Stimulated activated CD4-positive, alpha-beta T cell treated with anti-CD3 and anti-CD28 coated beads, Interleukin-1b, Interleukin-23, amount 100 ng/mL, for 48 hours (primary cell): ENCODE measurements around the gene VIPR2.
"Not testable (repeated sequence)": the region's sequence is repeated elsewhere in the genome, so short reads cannot be mapped to it uniquely, and the experiment has no call there.

Source experiments
- DNase-seq: peaks from one replicate; pipeline ENCODE4 v3.0.0-alpha.2; 2020

VIPR2 gene

DNA sequence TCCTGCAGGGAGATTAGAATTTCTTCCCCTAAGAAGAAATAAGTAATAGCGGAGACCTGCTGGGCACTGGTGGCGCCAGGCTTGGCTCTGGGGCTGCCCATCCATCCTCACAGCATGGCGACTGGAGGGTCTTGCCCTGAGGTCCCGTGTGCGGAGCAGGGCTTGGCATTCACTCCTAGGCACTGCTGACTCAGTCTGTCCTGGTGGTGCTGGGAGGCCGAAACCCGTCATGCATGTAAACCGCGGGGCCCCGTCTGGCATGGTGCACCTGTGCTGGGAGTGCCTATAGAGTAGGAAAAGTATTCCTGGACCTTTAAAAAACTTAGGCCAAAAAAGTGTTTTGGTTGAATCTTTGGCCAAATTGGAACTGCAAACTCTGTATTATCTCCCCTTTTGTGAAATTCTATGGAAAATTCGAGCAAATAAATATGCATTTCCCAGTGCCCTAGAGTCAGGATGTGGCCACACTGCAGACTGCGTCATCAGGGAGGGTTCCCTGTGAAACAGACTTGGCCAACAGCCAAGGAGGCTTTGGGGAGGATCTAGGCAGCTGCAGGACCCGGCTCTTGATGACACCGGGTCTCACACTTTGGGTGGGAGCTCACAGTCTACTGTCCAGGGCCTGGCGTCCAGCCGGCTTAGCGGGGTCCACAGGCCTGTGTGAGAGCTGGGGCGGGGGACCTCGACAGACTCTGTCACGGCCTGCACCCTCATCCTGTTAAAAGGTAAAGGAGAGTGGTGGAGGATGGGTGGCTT, 122.3 kb downstream of the VIPR2 start:
- no peak for DNase-seq

DNA sequence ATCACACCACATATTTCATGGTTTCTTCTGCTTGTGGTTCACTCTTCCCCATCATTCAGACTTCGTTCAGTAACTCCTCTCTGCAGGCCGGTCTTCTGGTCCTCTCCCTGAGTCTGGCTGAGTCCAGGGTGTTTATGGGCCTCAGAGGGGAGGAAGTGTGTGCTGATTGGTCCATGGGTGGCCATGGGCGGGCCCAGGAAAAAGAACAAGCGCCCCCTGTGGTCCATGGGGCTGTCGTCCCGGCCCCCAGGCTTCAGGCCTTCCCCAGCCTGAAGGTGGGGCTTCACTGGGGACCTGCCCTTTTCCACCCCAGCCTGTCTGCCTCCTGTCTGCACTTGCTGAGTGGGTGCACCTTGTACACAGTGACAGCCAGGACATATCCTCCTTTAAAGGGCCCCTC, 123.7 kb downstream of the VIPR2 start:
- no peak for DNase-seq

DNA sequence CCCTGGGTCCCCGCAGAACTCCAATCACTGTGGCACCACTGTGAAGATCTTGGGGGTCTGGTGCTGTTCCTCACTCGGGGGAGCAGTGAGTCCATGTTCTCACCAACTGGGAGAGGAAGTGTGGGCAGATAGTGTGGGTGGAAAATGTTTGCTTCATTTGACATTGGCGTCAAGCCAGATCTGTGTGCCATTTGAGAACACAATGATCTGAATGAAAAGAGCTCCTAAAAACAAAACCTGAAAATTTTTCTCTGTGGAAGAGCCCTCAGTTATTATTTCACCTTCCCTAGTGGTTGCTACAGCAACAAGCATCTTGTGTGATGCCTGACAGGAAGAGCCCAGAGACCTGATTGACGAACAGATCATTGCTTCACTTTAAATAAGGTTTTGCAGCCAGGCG, 125.6 kb downstream of the VIPR2 start:
- DNase-seq = no peak

DNA sequence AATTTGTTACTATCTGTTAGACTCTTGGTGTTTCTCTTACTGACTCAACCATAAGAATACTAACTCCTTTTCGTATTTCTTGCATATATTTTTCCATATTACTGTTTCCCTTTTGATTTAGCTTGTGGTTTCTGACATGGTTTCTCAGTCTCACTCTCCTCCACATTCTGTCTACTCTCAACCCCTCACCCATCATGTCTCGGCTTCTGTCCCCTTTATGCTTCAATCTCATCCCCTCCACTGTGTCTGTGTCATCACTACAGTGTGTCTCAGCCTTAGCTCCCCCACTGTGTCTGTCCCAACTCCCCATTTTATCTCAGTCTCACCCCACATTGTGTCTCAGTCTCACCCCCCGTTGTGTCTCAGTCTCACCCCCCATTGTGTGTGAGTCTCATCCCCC, 126.9 kb downstream of the VIPR2 start:
- peak; percentile 44 for DNase-seq

DNA sequence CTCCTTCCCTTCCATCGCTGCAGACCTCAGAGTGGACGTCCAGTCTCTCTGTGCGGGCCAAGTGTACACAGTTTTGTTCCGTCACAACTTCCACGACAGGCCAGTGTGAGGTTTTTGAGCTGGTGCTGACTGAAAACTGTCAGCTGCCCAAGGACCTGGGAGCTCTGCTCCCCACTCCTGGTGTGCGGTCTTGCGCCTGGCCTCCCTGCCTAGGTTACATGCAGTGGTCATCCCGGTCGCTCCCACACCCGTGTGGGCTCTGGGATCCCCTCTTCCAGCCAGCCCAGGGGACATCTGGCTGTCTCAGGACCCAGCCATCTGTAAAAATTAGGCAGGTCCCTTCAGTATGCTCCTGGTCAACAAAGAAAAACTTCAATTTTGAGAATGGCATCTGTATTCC, 127.5 kb downstream of the VIPR2 start:
- DNase-seq = no peak

DNA sequence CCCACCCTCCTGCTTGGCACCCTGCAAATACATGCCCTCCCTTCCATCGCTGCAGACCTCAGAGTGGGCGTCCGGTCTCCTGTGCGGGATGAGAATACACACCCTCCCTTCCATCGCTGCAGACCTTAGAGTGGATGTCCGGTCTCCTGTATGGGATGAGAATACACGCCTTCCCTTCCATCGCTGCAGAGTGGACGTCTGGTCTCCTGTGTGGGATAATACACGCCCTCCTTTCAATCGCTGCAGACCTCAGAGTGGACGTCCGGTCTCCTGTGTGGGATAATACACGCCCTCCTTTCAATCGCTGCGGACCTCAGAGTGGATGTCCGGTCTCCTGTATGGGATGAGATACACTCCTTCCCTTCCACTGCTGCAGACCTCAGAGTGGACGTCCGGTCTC, 128.1 kb downstream of the VIPR2 start:
- DNase-seq = no peak

DNA sequence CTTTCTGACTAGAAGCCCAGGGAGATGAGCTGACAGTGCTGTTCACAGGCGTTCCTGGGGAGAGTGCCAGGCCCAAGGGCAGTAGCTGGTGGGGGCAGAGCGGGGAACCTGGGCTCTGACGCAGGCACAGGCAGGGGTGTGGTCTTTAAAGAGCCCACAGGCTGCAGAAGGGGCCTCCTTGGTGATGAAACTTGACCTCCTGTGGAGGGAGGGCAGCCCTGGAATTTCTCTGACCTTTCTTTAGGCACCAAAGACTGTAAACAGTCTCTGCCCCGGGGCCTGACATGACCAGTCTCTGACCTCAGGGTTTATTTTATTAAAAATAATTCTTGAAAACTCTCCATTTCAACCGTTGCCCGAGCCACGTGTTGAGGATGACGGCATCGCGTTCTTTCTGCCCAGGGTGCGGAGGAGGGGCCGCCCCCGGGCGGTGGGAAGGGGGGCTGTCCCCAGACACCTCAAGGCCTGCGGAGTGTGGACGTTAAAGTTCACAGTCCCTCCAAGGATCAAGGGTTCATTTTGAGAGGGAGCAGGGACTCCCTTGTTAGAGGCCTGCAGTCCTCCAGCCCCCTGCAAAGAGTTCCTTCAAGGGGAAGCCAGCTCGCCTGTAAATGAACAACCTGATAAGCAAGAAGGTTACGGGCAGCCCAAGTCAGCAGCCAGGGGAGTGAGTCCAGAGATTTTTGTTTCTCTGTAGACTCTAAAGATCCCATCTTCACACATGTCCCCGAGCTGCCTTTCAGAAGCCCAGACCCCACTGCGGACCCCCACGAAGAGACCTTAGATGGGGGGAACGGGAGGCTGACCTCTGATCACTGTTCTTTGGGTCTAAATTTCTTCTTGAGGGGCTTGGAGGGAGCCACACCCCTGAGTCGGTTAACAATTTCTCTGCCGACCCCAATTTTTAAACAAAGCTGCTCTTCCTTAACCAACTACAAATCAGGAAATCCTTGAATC, 128.9 kb downstream of the VIPR2 start:
- no peak for DNase-seq

DNA sequence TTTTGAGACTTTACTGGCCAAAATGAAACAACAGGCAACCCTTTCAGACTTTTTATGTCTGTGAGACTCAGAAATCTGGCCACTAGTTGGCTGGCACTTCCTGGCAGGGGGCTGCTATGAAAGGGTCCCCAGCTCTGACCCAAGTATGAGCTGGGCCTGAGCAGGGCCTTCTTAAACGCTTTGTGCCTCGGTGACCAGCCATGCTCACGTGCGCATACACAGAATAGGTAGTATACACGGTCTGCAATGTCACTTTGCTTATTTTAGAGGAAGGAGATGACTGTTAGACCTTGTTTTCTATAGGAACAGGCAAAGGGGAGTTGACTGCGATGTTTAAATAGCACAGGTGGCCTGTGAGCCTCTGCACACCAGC, 129.6 kb downstream of the VIPR2 start:
- DNase-seq = no peak

DNA sequence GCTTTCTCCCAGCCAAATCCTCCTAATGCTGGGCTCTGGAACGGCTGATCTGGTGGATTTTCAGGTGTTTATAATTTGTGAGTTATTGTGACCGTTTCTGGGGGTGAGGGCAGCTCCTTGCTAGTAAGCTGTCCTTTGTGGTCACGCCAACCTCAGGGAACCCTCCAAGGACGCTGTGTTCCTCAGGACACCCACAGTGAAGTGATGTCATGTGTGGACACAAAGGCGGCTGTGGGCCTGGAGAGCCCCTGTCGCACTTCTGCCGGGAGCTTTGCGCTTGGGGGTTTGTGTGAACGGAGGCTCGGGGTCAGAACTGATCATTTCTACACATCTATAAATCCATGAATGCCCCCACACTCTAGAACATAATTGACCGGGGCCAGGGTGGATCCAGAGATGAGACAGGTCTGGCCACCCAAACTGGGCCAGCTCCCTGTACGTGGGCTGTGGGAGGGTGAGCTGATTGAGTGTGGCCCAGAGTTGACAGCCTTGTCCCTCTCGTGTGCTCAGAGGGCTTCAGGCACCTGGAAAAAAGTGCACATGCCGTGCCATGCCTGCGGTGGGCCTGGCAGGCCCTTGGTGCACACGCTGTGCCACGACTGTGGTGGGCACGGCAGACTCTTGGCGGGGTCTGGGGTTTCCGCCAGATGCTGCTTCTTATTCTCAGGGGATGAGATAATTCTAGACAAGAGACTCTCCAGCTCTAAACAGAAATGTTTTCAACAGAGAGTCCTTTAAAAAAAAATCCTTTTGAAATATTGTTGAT, 130.2 kb downstream of the VIPR2 start:
- DNase-seq = no peak

DNA sequence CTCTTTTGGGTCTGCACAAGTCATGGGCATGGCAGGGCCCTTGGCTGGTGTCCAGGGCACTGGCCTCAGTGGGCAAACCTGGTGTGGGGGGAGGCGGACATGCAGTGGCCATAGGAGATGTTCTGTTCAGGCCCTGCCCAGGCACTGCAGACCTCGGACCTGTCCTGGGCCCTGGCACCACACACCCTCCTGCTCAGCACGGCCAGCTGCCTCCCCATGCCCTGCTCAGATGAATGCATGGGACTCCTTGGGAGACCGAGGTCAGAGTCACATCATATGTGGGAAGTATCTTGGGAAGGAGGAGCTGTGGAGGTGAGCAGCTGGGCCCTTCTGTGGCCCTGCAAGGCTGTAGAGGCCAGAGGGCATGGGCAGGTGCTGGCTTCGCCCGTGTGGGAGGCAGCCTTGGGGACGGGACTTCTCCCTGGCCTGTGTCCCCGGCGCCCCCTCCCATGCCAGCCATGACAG, 130.8 kb downstream of the VIPR2 start:
- DNase-seq = no peak

DNA sequence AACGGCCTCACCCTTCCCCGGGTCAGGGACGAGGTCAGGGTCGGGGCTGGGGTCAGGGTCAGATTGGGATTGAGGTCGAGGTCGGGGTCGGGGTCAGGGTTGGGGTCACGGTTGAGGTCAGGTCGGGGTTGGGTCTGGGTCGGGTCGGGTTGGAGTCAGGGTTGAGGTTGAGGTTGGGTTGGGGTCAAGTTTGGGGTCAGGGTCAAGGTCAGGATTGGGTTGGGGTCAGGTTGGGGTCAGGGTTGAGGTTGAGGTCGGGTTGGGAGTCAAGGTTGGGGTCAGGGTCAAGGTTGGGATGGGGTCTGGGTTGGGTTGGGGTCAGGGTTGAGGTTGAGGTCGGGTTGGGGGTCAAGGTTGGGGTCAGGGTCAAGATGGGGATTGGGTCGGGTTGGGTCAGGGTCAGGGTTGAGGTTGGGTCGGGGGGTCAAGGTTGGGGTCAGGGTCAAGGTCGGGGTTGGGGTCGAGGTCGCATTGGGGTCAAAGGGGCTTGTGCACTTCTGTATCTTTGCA, 131.4 kb downstream of the VIPR2 start:
- DNase-seq = no peak

DNA sequence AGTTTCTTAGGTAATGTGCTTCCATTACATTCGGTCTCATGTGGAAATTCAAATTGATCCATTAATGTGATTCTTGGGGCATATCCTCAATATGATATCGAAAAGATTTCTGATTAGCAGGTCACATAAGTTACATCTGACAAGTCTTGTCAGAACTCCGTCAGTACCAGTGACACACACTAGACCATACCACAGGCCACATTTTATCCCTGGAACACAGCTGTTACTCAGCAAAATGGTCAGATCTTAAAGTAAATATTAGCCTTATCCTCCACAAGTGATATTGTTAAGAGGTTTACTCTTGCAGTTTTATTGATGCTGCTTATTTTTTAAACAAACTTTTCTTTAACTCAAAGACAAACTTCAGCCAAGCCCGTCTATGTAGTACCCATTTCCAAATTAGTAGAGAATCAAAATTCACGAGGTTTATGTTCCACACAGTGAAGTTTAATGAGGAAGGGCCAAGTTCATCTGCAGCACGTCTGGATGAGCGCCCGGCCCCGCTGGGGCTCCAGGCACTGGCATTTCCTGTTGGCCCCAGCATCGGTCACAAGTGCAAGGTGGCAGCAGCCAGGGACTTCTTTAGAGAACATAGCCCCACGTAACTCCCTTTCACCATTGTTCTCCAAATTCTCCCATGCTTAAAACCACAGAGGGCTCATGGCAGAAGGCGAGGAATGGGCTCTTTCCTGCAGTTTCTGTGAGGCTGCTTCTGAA, 132.2 kb downstream of the VIPR2 start:
- no peak for DNase-seq

DNA sequence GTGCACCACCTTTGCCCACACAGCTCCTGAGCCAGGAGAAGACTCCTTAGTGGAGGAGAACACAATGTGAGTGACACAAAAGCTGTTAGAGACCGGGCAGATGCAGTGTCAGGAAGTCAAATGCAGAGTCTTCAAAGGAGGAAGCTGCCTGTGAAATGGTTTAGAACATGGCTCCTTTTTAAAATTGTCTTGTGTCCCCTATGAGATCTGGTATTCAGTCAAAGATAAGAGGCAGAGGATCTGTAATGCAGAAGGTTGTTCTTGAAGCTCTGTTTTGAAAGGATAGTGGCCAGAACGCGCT, 133.0 kb downstream of the VIPR2 start:
- DNase-seq = no peak

DNA sequence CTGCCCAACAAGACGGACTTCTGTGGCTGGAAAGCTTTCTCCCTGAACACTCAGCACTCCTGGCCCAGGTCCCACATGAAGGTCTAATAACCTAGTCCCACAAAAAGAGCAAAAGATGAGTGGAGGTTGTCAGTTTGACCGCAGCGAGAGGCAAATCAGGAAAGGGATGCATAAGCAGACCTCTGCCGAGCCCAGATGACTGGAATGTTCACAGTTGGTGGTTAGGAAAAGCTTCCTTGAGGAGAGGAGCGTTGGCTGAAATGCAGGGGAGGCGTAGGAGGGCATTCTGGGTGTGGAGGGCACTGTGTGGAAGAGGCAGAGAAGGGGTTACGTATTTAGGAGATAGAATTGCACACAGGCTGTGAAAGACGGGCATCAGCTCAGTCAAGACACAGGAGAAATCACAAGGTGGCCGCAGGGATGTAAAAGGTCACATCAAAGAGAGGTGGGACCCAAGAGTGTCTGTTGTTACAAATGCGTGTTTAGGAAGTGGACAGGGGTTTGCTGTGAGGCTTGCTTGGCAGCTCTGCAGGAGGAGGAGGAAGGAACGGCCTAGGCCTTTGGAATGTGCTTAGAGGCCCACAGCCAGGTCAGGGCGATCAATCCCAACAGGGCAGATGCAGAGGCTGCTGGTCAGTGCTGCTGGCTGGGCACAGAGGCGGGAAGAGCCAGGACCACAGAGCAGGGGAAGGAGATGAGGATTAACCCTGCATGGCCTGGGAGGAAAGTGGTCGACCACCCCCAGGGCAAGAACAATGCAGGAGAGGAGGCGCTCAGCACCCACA, 133.5 kb downstream of the VIPR2 start:
- no peak for DNase-seq

DNA sequence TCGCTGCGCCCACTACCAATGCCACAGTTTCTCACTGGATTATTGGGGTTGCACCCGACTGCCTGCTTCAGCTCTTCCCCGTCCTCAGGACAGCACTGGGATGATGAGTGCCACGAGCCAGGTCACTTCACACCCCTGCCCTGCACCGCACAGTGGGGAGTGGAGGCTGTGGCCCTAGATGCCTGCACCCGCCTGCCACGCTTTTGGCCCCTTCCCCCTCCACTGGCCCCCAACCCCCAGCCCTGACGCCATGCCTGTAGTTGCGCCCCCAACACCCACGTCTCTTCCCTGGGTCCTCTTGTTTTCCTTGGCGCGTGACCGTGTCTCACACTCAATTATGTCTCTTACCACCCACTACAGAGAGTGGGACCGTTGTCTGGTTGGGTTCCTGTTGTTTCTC, 134.3 kb downstream of the VIPR2 start:
- no peak for DNase-seq

DNA sequence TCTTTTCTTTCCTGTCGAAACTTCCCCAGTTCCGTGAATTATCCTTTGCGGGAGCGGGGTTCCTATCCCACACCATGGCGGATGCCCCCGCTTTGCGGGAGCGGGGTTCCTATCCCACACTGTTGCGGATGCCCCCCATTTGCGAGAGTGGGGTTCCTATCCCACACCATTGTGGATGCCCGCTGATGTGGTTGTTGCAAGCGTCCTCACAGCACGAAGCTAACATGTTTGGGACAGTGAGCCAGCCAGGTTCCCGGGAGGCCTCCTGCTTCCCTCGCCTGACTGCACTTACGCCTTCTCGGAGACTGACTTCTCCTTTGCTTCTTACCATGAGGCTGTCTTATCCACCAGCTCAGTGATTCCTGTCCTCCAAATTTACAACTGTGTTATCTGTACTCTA, 134.7 kb downstream of the VIPR2 start:
- no peak for DNase-seq

DNA sequence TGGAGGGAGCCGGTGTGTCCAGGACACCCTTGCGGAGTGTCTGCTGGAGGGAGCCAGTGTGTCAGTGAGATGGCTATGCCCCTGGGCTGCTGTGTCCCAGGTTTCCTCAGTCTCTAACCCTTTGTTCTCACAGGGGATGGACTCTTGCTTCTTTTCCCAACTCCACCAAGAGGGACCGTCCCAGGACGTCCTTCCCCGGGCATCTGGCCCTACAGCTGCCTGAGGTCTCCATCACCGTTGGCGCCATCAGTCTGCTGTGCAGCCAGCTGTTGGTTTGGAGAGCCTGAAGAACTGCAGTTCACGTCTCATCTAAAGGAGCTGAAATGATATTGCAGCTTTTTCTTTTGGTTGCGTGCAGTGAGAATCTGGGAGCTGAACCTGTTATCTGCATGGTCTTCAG, 136.2 kb downstream of the VIPR2 start:
- no peak for DNase-seq

DNA sequence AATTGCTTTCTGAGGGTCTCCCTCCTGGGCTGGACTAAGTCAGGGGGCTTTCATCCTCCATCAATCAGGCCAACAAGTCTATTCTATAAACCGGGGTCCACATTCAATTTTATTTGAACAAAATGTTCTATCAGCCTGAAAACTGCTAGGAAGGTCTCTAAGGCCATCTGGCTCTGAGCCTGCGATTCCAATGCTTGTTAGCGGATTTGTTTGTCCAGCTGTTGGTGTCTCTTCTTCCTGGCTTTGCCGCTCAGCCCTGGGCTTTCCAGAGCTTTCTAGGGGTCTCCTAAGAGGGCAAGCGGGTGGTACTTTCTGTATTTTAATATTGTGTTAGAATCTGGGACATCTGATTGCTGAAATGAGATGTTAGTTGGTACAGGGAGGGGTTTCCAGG, 136.7 kb downstream of the VIPR2 start:
- no peak for DNase-seq

DNA sequence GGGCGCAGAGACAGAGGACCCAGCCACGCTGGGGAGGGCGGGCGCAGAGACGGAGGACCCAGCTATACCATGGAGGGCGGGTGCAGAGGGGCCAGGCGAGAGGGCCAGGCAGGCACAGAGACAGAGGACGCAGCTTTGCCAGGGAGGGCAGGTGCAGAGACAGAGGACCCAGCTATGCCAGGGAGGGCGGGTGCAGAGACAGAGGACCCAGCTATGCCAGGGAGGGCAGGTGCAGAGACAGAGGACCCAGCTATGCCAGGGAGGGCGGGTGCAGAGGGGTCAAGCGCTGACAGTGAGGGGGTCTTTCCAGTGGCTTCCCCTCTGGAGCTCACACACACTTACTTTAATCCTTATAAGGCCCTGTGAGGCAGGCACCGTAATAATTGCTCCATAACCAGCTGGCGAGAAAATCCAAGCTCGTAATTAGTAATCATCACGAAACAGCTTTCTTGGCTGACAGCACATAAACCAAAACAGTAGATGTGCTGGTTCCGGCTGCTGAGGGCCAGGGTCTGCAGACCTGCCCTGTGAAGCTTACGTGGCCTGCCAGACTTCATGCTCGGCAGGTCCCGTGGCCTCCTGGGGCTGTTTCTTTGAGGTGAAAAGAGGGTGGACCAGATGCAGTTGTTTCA, 137.2 kb downstream of the VIPR2 start:
- no peak for DNase-seq

DNA sequence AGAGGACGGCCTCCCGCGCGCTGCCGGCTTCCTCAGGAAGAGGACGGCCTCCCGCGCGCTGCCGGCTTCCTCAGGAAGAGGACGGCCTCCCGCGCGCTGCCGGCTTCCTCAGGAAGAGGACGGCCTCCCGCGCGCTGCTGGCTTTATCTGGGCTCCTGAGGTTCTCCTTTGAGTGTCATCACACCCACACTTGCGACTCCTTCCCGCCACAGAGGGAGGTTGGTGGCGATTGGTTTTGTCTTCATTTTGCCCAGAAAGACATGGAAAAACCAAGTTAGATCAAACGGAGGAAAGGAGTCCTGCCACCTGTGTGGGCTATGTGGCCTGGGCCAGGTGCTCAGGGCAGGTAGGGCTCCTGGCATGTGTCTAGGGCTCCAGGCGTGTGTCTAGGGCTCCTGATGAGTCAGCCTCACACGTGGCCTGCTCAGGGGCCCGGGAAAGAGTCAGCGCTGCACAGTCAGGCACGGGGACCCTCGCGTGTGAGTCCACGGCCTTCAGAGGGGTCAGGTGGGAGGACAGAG, 138.0 kb downstream of the VIPR2 start:
- no peak for DNase-seq

DNA sequence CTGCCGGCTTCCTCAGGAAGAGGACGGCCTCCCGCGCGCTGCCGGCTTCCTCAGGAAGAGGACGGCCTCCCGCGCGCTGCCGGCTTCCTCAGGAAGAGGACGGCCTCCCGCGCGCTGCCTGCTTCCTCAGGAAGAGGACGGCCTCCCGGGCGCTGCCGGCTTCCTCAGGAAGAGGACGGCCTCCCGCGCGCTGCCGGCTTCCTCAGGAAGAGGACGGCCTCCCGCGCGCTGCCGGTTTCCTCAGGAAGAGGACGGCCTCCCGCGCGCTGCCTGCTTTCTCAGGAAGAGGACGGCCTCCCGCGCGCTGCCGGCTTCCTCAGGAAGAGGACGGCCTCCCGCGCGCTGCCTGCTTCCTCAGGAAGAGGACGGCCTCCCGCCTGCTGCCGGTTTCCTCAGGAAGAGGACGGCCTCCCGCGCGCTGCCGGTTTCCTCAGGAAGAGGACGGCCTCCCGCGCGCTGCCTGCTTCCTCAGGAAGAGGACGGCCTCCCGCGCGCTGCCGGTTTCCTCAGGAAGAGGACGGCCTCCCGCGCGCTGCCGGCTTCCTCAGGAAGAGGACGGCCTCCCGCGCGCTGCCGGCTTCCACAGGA, 138.6 kb downstream of the VIPR2 start:
- not testable (repeated sequence) for DNase-seq
